CD4-positive, alpha-beta T cell treated with Interleukin-17A for 1 hour (primary cell): ENCODE results near the gene RIOX2.
"Not testable (repeated sequence)": the region's sequence is repeated elsewhere in the genome, so short reads cannot be mapped to it uniquely, and the experiment has no call there.

ENCODE experiments used
- DNase-seq: peaks from one replicate; pipeline ENCODE4 v3.0.0-alpha.2; 2020

RIOX2 gene

DNA sequence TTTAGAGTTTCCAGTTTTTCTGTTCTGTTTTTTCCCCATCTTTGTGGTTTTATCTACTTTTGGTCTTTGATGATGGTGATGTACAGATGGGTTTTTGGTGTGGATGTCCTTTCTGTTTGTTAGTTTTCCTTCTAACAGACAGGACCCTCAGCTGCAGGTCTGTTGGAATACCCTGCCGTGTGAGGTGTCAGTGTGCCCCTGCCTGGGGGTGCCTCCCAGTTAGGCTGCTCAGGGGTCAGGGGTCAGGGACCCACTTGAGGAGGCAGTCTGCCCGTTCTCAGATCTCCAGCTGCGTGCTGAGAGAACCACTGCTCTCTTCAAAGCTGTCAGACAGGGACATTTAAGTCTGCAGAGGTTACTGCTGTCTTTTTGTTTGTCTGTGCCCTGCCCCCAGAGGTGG, 62.4 kb downstream of the RIOX2 start:
- DNase-seq, result not testable (repeated sequence)

DNA sequence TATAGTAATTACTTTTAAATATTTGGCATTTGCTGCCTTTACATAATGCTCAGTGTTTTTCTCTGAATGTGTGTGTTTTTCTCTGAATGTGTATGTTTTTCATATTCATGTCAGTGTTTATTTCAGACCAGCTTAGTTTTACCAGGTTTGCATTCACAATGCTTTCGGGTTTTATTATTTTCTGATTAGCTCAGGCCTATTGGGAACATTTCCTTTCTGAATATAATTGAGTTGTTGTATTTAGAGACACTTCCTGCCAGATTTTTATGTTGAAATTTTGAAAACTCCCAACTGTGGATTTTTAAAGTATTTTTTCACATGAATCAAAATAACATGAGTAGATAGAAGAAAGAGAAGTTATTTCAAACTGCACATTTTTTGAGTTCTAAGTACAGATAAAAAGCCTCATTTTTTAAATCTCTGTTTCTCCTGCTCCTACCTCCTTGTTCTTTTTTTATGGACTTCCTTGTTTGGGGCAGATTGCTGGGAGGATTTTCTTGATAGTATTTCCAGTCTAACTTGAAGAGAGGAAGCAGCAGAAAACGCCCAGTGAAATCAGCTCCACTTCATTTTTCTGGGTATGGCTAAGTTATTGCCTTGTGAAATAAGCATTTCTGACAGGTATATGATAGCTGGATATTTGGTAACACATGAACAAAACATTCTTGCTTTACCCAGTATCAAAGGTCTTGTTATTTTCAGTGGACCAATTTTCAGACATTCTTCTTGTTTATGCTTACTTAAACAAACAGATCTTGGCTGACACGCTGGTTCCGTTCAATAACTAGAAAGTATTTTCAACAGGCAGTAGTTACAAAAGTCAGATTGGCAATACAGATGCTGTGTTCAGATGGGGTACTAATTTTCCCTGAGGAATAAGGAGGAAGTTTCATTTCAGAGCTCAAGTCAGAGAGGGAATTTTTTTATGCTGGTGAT, 70.7 kb downstream of the RIOX2 start:
- DNase-seq, result no peak

DNA sequence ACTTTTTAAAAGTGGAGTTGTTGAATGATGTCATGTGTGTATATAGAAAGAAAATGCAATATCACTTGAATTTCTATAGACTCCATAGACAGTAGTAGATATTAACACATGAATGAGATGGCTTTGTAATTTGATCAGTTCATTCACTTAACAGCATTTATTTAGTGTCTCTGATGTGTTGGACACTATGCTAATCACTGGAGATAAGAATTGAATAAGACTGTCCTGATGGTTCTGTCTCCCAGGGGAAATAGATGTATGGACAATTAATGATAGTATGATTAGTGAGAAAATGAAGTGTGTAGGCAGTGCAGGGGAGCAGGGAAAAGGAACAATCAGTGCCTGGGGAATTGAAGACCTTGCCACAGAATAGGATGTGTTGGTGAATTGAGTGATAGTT, 72.9 kb downstream of the RIOX2 start:
- no peak for DNase-seq

DNA sequence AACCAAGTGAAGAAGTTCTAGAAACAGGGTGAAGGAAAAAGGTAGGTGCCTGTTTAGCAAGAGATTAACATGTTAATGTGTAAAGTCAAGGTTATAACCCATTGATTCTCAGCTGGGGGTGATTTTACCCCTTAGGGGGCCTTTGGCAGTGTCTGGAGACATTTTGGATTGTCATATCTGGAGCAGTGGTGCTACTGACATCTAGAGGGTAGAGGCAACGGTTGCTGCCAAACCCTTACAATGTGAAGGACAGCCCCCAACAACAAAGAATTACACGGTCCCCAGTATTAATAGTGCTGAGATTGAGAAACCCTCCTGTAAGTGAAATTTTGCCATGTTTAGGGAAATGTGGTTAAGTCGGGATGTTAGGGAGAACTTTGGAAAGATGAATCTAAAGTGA, 75.7 kb downstream of the RIOX2 start:
- DNase-seq, result no peak

DNA sequence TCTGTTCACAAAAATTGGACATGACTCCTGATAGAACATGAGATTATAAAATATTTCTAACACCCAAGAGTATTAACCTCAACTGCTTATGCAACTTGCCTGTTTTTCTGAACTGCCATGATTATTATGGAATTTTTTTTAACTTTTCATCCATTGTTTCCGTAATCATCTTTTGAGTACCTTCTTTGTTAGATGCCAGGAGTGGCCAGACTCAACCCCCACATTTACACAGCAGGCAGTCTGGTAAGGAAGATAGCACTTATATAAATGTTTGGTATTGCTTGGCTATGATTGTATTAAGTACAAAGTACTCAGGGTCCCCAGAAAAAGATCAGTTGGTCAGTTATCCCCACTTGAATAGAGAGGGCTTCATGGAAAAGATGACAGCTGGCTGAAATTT, 76.1 kb downstream of the RIOX2 start:
- no peak for DNase-seq

DNA sequence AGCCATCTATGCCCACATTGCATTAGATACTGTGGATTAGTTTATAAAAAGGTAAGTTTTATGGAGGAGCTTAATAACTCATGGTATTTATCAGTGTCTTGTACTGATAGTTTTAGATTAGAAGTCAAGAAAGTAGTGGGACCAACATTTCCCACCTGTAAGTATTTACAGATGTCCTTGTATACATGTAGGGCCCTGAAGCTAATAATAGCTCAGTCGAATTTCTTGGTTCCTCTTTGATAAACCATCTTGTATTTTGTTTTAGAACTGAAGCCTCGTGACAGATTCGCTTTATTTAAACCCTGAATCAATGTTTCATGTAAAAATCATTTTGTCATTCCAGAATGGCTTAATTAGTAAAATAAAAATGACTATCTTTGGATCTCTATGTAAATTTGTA, 77.0 kb downstream of the RIOX2 start:
- DNase-seq, result no peak

DNA sequence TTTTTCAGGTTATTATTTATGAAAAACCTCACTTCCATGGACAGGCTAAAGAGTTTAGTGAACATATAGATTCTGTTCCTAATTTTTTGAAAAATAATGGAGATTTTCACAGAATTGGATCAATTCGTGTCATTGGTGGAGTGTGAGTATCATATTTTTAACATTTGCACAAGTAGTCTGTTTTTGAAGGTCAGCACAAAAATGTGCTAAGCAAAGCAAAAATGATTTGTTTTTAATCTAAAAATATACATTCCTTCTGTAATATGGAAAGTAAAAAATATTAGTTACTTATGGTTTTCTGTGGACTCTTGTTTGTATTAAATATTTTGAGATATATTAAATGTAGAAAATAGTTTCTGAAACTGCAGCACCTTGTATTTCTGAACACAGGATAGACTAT, 79.4 kb downstream of the RIOX2 start:
- DNase-seq, result no peak
